KMS-11 (cell line): ENCODE measurements around the gene CYP2A13.
"Not testable (repeated sequence)": the region's sequence is repeated elsewhere in the genome, so short reads cannot be mapped to it uniquely, and the experiment has no call there.

Experiments used
- H2AFZ ChIP-seq: fragments of 200-600 bp; sonication (generic); 2 replicates; pipeline ENCODE4 v1.6.1; 2016; ENCODE audit warnings: antibody characterized with exemption, mixed run types, low read depth
- H3K27ac ChIP-seq: fragments of 200-600 bp; sonication (generic); 2 replicates; pipeline ENCODE4 v1.6.1; 2016; ENCODE audit warnings: mild to moderate bottlenecking, mixed run types
- H3K27me3 ChIP-seq: fragments of 200-600 bp; sonication (generic); 2 replicates; pipeline ENCODE4 v1.6.1; 2017; ENCODE audit warnings: mild to moderate bottlenecking, low read depth, mixed run types, moderate library complexity; ENCODE audit not compliant: insufficient read depth
- H3K36me3 ChIP-seq: fragments of 200-600 bp; sonication (generic); 2 replicates; pipeline ENCODE4 v1.6.1; 2017; ENCODE audit warnings: mild to moderate bottlenecking, mixed run types; ENCODE audit not compliant: insufficient read depth
- H3K4me1 ChIP-seq: fragments of 200-600 bp; sonication (generic); 2 replicates; pipeline ENCODE4 v1.6.1; 2016; ENCODE audit warnings: mild to moderate bottlenecking, low read depth, mixed run types; ENCODE audit not compliant: poor library complexity, severe bottlenecking
- H3K4me2 ChIP-seq: fragments of 200-600 bp; sonication (generic); 2 replicates; pipeline ENCODE4 v1.7.0; 2016; ENCODE audit warnings: mild to moderate bottlenecking, mixed run types
- H3K4me3 ChIP-seq: fragments of 200-600 bp; sonication (generic); IDR thresholded peaks from 2 replicates; pipeline ENCODE4 v1.6.1; 2017; ENCODE audit warnings: low read depth, low read length, mixed read lengths; ENCODE audit not compliant: insufficient read depth
- H3K79me2 ChIP-seq: fragments of 200-600 bp; sonication (generic); 2 replicates; pipeline ENCODE4 v1.6.1; 2016; ENCODE audit warnings: low read depth, mixed run types; ENCODE audit not compliant: insufficient read depth
- H3K9ac ChIP-seq: fragments of 200-600 bp; sonication (generic); 2 replicates; pipeline ENCODE4 v1.6.1; 2016; ENCODE audit warnings: mild to moderate bottlenecking, mixed run types
- H4K20me1 ChIP-seq: fragments of 200-600 bp; sonication (generic); 2 replicates; pipeline ENCODE4 v1.6.1; 2016; ENCODE audit warnings: mild to moderate bottlenecking, mixed run types; ENCODE audit not compliant: insufficient read depth
- TF ChIP-seq, protein P1 (sequence below): fragments of 200-600 bp; sonication (generic); conservative IDR thresholded peaks from 2 replicates; pipeline ENCODE4 v1.6.1; 2017; ENCODE audit warnings: low read depth, mild to moderate bottlenecking, antibody characterized with exemption, low read length, moderate library complexity, mixed read lengths

CYP2A13 gene, protein sequence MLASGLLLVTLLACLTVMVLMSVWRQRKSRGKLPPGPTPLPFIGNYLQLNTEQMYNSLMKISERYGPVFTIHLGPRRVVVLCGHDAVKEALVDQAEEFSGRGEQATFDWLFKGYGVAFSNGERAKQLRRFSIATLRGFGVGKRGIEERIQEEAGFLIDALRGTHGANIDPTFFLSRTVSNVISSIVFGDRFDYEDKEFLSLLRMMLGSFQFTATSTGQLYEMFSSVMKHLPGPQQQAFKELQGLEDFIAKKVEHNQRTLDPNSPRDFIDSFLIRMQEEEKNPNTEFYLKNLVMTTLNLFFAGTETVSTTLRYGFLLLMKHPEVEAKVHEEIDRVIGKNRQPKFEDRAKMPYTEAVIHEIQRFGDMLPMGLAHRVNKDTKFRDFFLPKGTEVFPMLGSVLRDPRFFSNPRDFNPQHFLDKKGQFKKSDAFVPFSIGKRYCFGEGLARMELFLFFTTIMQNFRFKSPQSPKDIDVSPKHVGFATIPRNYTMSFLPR

DNA sequence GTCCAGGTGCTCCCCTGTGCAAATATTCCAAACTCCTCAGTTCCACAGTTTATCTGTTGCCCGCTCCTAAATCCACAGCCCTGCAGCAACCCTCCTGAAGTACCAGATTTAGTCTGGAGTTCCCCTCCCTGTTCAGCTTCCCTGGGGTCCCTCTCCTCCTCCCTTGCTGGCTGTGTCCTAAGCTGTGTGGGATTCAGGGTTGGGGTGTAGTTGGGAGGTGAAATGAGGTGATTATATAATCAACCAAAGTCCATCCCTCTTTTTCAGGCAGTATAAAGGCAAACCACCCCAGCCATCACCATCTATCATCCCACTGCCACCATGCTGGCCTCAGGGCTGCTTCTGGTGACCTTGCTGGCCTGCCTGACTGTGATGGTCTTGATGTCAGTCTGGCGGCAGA is at the start of gene CYP2A13:
Gene CYP2A13, plus strand, starts transcription at position 301 of the 400 bp plus-strand sequence. Its CDS starts 21 bp downstream, at position 322.
- Histone ChIP-seq H3K4me1 (no peaks in the 10 kb centered on the region), H3K27me3 (no peaks in the 10 kb centered on the region), H3K4me3 (no peak within 1 kb of the TSS), H3K9ac (no peak within 1 kb of the TSS), H3K4me2 (no peak within 1 kb of the TSS), H3K27ac (no peak within 1 kb of the TSS), H3K79me2 (no peaks in the 10 kb centered on the region), H4K20me1 (no peaks in the 10 kb centered on the region), H3K36me3 (no peaks in the 10 kb centered on the region), H2AFZ (no peak within 1 kb of the TSS)
- TF ChIP-seq, protein P1, sequence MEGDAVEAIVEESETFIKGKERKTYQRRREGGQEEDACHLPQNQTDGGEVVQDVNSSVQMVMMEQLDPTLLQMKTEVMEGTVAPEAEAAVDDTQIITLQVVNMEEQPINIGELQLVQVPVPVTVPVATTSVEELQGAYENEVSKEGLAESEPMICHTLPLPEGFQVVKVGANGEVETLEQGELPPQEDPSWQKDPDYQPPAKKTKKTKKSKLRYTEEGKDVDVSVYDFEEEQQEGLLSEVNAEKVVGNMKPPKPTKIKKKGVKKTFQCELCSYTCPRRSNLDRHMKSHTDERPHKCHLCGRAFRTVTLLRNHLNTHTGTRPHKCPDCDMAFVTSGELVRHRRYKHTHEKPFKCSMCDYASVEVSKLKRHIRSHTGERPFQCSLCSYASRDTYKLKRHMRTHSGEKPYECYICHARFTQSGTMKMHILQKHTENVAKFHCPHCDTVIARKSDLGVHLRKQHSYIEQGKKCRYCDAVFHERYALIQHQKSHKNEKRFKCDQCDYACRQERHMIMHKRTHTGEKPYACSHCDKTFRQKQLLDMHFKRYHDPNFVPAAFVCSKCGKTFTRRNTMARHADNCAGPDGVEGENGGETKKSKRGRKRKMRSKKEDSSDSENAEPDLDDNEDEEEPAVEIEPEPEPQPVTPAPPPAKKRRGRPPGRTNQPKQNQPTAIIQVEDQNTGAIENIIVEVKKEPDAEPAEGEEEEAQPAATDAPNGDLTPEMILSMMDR, result no peak

- no peaks in the 10 kb centered on the region for H3K36me3 ChIP-seq
- H3K27me3 ChIP-seq, result no peaks in the 10 kb centered on the region
- no peaks in the 10 kb centered on the region for H3K79me2 ChIP-seq
- H3K9ac ChIP-seq, result no peak overlapping the region
- H3K4me3 ChIP-seq, result no peak overlapping the region
- H4K20me1 ChIP-seq, result no peaks in the 10 kb centered on the region
- H3K27ac ChIP-seq, result no peak overlapping the region
- H3K4me1 ChIP-seq, result no peaks in the 10 kb centered on the region
- H3K4me2 ChIP-seq, result no peak overlapping the region
- TF ChIP-seq, protein P1, result no peak
- no peak overlapping the region for H2AFZ ChIP-seq
These were observed 48.4 kb upstream of the CYP2A13 start for GRCh38 chr19:41039806-41040205.

DNA sequence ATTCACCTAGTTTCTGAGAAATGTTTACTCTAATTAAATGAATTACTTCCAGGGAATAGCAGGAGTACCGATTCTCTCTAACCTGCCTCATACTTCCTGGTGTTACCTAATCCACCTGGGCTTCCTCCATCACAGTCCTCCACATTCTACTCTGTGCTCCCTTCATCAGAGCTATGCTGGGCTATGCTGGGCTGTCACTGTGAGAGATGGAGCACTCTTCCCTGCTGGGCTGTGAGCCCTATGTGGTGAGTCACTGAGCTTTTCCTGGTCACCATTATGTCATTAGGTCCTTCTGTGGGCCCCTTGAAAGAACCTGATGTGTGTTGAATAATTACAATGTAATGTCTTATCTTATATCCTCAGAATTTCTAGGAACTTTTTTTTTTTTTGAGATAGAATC is 43.2 kb upstream of the CYP2A13 start:
- H3K36me3 ChIP-seq, H3K4me2 ChIP-seq: not testable (repeated sequence)

DNA sequence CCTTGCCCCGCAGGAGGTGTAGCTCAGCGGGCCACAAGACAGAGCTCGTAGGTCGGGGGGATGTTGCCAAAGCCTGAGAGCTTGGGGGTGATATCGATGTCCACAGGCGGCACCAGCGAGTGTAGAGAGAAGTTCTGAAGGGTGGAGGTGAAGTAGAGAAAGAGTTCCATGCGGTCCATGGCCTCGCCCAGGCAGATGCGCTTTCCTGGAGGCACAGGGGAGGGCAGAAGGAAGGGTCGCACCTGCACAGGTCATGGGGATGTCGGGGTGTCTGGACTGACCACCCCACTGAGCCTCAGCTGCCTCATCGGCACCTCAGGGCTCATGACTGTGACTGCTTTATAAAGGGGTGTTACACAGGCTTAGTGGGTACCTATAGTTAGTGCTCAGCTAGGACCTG is 37.8 kb upstream of the CYP2A13 start:
- no peaks in the 10 kb centered on the region for H4K20me1 ChIP-seq
- TF ChIP-seq, protein P1, result no peak
- no peak overlapping the region for H3K27ac ChIP-seq
- no peak overlapping the region for H3K9ac ChIP-seq
- H2AFZ ChIP-seq, result no peak overlapping the region
- no peaks in the 10 kb centered on the region for H3K79me2 ChIP-seq
- H3K27me3 ChIP-seq, result no peaks in the 10 kb centered on the region
- H3K4me3 ChIP-seq, result no peak overlapping the region
- H3K36me3 ChIP-seq, result no peaks in the 10 kb centered on the region
- H3K4me1 ChIP-seq, result no peaks in the 10 kb centered on the region
- H3K4me2 ChIP-seq, result no peak overlapping the region

More for the DNA sequence above, 43.2 kb upstream of the CYP2A13 start:
- H3K4me3 ChIP-seq, H3K27me3 ChIP-seq, H3K4me1 ChIP-seq, H3K27ac ChIP-seq, H3K79me2 ChIP-seq, H2AFZ ChIP-seq, H4K20me1 ChIP-seq, H3K9ac ChIP-seq: not testable (repeated sequence)

DNA sequence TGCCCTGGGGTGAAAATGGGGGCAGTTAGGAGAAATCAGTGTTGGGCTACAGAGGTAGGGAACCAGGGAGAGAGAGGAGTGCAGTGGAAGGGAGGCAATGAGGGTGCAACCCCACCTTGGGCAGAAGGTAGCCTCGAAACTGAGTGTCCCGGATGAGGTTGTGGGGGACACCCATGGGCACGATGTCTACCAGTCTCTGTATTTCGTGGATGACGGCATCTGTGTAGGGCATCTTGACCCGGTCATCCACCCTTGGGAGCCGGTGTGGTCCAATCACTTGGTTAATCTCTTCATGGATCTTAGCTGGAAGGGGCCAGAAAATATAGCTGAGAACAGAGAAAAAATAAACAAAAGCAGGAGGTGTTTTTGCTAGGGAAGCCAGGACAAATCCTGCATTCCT is 36.1 kb upstream of the CYP2A13 start:
- H3K4me2 ChIP-seq, H3K36me3 ChIP-seq, H3K4me1 ChIP-seq, H3K79me2 ChIP-seq, H3K9ac ChIP-seq, H3K4me3 ChIP-seq, H4K20me1 ChIP-seq, H2AFZ ChIP-seq, H3K27ac ChIP-seq, H3K27me3 ChIP-seq: not testable (repeated sequence)

- H3K27me3 ChIP-seq, H3K36me3 ChIP-seq, H3K9ac ChIP-seq, H3K79me2 ChIP-seq, H3K4me2 ChIP-seq, H4K20me1 ChIP-seq, H2AFZ ChIP-seq, H3K4me1 ChIP-seq, H3K27ac ChIP-seq, H3K4me3 ChIP-seq: not testable (repeated sequence)
These were observed 34.9 kb upstream of the CYP2A13 start for GRCh38 chr19:41053331-41053730.
